Activated CD4-positive, alpha-beta T cell treated with anti-CD3 and anti-CD28 coated beads, Interleukin-2, amount 50 U/mL, for 16 hours (primary cell): ENCODE data around the gene TSPAN10.
"Not testable (repeated sequence)": the region's sequence is repeated elsewhere in the genome, so short reads cannot be mapped to it uniquely, and the experiment has no call there.

ENCODE experiments used
- DNase-seq: peaks from one replicate; pipeline ENCODE4 v3.0.0-alpha.2; 2020

The TSPAN10 gene

GRCh38 chr17:81636505-81637288 is at the start of gene TSPAN10, which contains the start of gene NPLOC4:
TSS of gene TSPAN10 (plus strand) at chr17:81637196. CDS start at chr17:81642413, 5,217 bp downstream.
TSS of gene NPLOC4 (minus strand) at chr17:81637112. CDS start at chr17:81636930, 182 bp downstream.
- DNase-seq, result peak; percentile 89

- no peak for DNase-seq
These were observed 47.4 kb upstream of the TSPAN10 start for GRCh38 chr17:81589612-81590011.

- DNase-seq, result no peak
These were observed 46.9 kb upstream of the TSPAN10 start for GRCh38 chr17:81590121-81590520.

- no peak for DNase-seq
These were observed 45.0 kb upstream of the TSPAN10 start for GRCh38 chr17:81591971-81592370.

GRCh38 chr17:81593105-81593871 is 43.7 kb upstream of the TSPAN10 start:
- DNase-seq, result no peak

- no peak for DNase-seq
These were observed 37.1 kb upstream of the TSPAN10 start for GRCh38 chr17:81599719-81600486.

GRCh38 chr17:81601525-81602120 is 35.4 kb upstream of the TSPAN10 start:
- DNase-seq, result peak; percentile 71

- DNase-seq, result no peak
These were observed 33.0 kb upstream of the TSPAN10 start for GRCh38 chr17:81603846-81604610.

- no peak for DNase-seq
These were observed 29.6 kb upstream of the TSPAN10 start for GRCh38 chr17:81607431-81607830.

- peak; percentile 12 for DNase-seq
These were observed 28.9 kb upstream of the TSPAN10 start for GRCh38 chr17:81608082-81608481.

GRCh38 chr17:81608605-81609004 is 28.4 kb upstream of the TSPAN10 start:
- no peak for DNase-seq

- no peak for DNase-seq
These were observed 27.3 kb upstream of the TSPAN10 start for GRCh38 chr17:81609541-81610311.

- DNase-seq, result no peak
These were observed 24.6 kb upstream of the TSPAN10 start for GRCh38 chr17:81612172-81612970.

- no peak for DNase-seq
These were observed 21.5 kb upstream of the TSPAN10 start for GRCh38 chr17:81615401-81615930.

- DNase-seq, result no peak
These were observed 20.1 kb upstream of the TSPAN10 start for GRCh38 chr17:81616877-81617276.

GRCh38 chr17:81618307-81618706 is 18.7 kb upstream of the TSPAN10 start:
- not testable (repeated sequence) for DNase-seq

GRCh38 chr17:81621494-81622130 is 15.4 kb upstream of the TSPAN10 start:
- no peak for DNase-seq

GRCh38 chr17:81630274-81630673 is 6.7 kb upstream of the TSPAN10 start:
- DNase-seq, result no peak

GRCh38 chr17:81631482-81631881 is 5.5 kb upstream of the TSPAN10 start:
- DNase-seq, result no peak

GRCh38 chr17:81635431-81635830 is 1.6 kb upstream of the TSPAN10 start:
- DNase-seq, result no peak
